ENCODE data around the gene KLKB1.

KLKB1 gene

GRCh38 chr4:186227221-186227620, at the start of gene KLKB1:
KLKB1 (plus strand) TSS chr4:186227507; CDS start chr4:186228196, 689 bp downstream.
- peak; percentile 83 for DNase-seq

GRCh38 chr4:186188107-186188506, 39.2 kb upstream of the KLKB1 start:
- DNase-seq, result no peak

- no peak for DNase-seq
These were observed 37.7 kb upstream of the KLKB1 start for GRCh38 chr4:186189656-186190055.

GRCh38 chr4:186190581-186191199, 36.6 kb upstream of the KLKB1 start:
- peak; percentile 55 for DNase-seq

DNA sequence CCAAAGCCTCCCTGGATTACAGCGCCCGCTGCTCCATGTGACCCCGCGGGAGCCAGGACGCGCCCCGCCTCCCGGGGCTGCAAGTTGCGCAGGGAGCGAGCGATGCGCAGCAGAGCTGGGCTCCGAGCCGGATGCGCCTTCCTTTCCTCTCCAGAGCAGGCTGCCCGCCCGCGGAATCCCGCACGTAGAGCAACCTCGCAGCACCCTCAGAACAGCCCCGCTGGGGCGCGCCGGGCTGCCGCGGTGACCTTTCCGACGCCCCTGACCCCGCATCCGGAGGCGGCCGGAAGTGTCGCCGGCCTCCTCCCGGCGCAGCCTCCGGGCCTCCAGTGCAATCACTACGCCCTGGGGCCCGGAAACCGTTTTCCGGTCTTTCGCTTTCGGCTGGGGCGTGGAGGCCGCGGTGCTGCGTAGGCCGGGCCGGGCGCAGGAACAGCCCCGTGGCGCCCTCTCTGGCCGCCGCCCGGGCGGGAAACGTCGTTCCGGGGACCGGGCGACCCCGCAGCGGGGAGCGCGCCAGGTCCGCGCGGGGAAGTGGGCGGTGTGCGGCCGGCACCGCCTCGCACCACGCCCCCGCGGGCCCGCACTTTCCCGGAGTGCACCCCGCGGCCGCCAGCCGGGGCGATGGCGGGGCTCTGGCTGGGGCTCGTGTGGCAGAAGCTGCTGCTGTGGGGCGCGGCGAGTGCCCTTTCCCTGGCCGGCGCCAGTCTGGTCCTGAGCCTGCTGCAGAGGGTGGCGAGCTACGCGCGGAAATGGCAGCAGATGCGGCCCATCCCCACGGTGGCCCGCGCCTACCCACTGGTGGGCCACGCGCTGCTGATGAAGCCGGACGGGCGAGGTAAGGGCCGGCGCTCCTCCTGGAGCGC, 35.9 kb upstream of the KLKB1 start, which contains the start of gene CYP4V2:
Gene CYP4V2, plus strand, starts transcription at position 368 of the 866 bp plus-strand sequence. Its CDS starts 257 bp downstream, at position 625.
- DNase-seq, result peak; percentile 14

DNA sequence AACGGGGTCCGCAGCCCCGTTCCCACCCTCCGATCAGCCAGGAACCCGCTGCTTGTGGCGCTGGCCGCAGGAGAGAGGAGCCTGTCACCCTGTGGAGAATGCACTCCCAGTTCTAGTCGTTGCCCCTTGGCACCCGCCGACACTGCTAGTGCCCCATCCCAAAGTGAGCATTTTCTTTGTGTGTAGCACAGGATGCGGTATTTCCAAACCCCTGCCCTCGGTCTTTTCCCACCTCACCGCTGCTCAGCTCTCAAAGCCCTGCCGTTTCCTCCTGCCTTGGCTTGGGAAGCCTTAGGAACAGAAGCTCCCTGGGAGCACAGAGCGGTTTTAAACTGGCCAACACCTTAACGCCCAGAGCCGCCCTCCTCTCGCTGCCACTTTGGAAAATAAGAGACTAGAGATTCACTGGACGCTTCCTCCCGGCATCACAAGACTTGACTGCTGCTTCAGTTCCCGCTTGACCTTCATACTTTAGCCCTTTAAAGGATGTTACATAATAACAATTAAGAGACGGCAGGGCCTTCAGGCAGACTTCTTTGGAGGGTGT, 35.2 kb upstream of the KLKB1 start:
- peak; percentile 29 for DNase-seq

DNA sequence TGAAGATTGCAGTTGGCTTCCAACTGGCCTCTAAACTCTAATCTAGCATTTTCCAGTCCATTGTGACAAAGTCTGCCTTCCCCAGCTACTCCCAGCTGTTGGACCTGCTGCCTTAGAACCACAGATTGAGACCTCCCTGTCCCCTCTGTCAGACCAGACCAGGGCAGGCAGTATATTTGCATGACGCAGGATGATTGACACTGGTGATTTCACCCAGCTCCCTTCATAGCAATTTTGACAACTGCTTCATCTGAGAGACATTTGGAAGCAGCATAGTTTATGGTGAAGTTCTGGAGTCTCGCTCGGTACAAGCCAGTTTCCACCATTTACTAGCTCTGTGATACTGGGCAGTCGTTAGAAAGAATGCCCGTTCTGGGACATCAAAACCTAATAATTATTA, 33.5 kb upstream of the KLKB1 start:
- no peak for DNase-seq

GRCh38 chr4:186196063-186196462, 31.2 kb upstream of the KLKB1 start:
- no peak for DNase-seq

GRCh38 chr4:186200516-186200915, 26.8 kb upstream of the KLKB1 start:
- DNase-seq, result no peak

DNA sequence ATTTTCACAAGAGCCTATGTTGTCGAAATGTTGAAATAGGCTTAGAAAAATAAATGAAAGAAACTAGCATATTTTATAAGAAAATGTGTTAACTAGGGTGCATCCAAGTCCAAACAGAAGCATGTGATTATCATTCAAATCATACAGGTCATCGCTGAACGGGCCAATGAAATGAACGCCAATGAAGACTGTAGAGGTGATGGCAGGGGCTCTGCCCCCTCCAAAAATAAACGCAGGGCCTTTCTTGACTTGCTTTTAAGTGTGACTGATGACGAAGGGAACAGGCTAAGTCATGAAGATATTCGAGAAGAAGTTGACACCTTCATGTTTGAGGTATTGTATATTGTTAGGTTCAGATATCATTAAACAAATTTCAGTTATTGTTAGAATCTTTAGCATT, 26.3 kb upstream of the KLKB1 start:
- no peak for DNase-seq

DNA sequence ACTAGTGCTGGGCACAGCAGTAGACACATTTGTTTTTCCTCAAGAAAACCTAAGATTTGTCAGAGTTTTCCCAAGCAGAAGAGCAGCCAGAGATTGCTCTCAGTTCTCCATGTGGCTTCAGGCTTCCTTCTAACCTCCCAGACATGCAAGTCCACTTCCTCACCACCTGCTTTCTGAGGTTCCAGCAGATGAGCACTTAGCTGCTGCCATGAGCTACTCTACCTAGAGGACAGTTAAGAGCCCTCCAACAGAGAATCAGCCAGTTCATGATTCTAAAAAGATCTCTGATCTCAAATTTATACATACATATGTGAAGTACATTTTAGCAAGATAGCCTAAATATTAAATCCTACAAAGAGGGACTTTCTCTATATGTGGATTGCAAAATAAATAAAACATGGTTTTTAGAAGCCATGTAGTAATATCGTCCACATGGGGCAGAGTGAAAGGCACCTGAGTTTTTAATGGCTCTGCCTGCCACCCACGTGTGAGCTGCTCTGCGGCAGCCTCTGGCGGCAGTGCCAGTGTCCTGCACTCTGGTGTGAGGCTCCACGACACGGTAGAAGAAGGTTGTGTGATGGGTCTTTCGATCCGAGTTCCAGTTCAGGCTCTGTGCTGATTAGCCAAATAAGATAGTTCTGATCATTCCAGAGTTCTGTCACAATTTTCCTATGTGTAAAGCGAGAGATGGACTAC, 25.6 kb upstream of the KLKB1 start:
- peak; percentile 60 for DNase-seq

DNA sequence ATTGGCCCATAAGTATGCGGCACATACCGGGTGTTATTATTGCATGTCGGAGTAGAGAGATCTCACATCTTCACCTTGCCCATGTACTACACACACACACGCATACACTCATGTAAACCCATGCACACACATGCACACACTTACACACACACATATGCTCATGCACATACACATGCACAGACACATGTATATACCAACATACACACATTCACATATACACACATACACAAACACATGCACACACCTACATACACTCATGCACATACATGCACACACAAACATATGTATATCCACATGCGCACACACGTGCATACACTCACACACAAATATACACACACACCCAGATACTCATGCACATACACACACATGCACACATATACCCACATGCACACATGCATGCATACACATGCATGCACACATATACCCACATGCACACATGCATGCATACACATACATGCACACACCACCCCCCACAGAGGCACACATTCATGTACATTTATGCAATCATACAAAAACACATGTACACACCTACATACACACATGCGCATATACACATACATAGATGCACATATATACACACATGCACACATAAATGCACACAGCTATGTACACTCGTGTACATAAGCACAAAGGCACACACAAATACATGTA, 24.7 kb upstream of the KLKB1 start:
- DNase-seq, result no peak

DNA sequence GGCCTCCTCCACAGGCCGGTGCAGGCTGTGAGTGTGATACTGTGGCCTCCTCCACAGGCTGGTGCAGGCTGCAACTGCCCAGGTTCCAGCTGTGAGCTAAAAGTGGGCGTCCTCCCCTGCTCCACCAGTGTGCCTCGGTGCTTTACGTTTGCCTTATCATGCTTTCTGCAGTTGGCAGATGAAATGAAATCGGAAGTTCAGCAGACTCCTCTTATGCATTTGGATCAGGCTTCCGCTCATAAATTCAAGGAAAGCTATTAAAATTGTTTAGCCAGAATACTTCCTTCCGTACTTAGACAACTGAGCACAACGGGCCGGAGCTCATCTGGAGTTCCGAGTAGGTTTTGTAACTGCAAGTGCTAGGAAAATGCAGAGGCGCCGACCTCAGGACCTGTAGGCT, 23.9 kb upstream of the KLKB1 start:
- DNase-seq, result no peak

DNA sequence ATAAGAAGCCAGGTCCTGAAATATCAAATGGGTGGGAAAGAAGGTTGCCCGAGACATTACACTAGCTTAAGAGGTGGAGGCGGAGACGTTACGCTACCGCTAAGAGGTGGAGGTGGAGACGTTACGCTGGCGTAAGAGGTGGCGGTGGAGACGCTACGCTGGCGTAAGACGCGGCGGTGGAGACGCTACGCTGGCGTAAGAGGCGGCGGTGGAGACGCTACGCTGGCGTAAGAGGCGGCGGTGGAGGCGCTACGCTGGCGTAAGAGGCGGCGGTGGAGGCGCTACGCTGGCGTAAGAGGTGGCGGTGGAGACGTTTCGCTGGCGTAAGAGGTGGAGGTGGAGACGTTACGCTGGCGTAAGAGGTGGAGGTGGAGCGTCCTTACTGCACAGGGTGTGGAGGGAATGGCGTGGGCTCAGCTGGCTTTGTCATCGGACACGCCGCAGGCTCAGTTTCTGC, 23.2 kb upstream of the KLKB1 start:
- DNase-seq, result peak; percentile 65

DNA sequence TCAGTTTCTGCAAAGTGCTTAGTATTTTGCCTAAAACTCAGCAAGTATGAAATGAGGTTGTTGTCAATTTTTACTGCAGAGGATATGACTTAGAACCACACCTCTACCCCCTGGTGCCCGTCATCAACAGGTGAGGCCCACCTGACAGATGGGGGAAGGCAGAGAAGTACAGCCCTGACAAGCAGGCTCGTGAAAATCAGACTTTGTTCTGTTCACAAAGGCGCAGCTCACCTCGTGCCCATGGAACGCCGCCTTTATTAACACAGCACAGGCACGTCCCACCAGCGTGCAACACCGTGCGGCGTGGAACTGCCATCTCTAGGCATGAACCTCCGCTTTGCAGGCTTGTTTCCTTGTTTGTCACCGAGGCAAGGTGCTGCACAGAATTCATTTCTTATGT, 22.6 kb upstream of the KLKB1 start:
- DNase-seq, result no peak

DNA sequence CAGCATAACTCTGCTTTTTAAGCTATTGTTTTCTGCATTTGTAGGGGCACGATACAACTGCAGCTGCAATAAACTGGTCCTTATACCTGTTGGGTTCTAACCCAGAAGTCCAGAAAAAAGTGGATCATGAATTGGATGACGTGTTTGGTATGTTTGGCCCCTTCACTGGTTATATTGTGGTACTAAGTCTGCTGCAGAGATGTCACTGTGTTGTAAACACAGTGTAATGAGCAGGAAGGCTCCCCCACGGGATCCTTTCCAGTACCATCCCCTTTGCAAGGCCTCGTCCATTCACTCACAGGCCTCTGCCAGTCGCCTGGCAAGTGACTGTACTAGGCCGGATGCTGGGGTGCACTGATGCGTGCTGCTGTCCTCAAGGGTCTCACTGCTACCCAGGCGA, 22.2 kb upstream of the KLKB1 start:
- DNase-seq, result no peak

- peak; percentile 62 for DNase-seq
These were observed 10.8 kb upstream of the KLKB1 start for GRCh38 chr4:186216465-186217024.

DNA sequence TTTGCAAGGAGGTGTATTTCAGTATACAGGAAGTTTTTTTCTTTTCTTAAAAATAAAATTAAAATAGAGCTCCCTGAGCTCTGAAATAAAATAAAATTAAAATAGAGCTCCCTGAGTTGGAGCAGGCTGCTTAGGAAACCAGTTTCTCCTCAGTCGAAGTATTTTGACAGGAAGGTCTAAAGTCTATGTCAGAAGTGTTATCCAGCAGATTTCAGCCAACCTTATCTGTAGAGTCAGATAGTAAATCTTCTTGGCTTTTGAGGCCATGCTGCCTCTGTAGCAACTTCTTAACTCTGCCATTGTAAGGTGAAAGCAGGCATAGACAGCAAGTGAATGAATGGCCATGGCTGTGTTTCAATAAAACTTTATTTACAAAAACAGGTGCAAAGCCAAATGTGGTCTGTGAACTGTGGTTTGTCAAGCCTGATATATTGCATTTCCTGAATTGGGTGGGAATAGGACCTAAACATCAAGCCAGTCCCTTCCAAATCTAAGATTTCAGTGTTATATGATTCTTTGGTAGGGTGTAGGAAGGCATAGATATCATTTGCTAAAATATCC, 9.5 kb upstream of the KLKB1 start:
- no peak for DNase-seq

DNA sequence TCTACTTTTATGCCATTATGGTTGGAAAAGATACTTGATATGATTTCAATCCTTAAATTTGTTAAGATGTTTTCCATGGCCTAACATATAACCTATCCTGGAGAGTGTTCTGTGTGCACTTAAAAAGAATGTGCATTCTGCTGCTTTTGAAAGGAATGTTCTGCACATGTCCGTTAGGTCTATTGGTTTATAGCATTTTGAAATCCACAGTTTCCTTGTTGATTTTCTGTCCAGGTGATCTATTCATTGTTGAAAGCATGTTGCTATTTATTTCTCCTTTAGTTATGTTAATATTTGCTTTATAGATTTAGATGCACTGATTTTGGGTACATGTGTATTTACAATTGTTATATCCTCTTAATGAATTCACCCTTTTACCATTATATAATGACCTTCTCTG, 5.7 kb upstream of the KLKB1 start:
- no peak for DNase-seq

- DNase-seq, result no peak
These were observed 1.5 kb upstream of the KLKB1 start for GRCh38 chr4:186225848-186226247.

DNA sequence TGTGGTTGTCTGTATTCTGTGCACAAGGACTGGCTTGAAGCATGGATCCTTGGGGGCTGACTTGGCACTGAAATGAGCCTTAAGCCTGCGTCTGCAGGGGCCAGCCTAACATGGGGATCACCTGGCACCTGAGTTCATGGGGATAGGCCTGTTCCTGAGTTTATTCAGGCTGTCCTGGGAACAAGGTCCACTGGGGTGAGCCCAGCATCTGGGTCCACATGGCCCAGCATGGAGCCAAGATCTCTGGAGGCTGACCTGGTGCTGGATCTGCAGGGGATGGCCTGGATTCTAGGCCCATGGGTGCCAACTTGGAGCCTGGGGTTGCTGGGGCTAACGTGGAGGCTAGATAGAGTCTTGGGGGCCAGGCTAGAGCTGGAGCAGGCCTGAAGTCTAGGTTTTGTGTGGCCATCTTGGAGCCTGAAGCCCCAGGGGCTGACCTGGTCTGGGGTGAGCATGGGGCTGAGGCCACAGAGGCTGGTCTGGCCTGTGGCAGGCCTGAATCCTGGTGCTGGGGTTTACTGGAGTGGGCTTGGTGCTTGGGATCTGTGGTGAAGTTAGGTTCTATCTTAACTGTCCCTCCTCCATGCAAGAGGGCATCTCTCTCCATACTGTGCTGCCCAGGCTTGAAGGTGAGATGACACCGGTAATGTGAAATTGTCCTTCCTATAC, 652 bp upstream of the KLKB1 start:
- no peak for DNase-seq

Measured in NCI-H510A treated with DMSO at 0.1 percent for 48 hours (cell line).